ENCODE results near the gene USP5.
"Not testable (repeated sequence)": the region's sequence is repeated elsewhere in the genome, so short reads cannot be mapped to it uniquely, and the experiment has no call there.

The USP5 gene

GRCh38 chr12:6874015-6874368, 22.0 kb downstream of the USP5 start:
- peaks cover 39% of the 10 kb centered on the region for H3K4me1 Mint-ChIP-seq
- H3K36me3 Mint-ChIP-seq = not testable (repeated sequence)

GRCh38 chr12:6879824-6880223, 27.9 kb downstream of the USP5 start:
- not testable (repeated sequence) for H3K4me1 Mint-ChIP-seq

More at GRCh38 chr12:6874015-6874368, 22.0 kb downstream of the USP5 start:
- H3K9me3 Mint-ChIP-seq, H3K27me3 Mint-ChIP-seq: not testable (repeated sequence)
- H3K27ac Mint-ChIP-seq = peak overlapping the region; percentile 70
- peak overlapping the region; percentile 89 for H3K4me3 Mint-ChIP-seq

GRCh38 chr12:6883252-6883651, 31.3 kb downstream of the USP5 start:
- Mint-ChIP-seq H3K9me3 (no peaks in the 10 kb centered on the region), H3K27me3 (no peaks in the 10 kb centered on the region)

More at GRCh38 chr12:6879824-6880223, 27.9 kb downstream of the USP5 start:
- H3K4me3 Mint-ChIP-seq, H3K36me3 Mint-ChIP-seq, H3K27ac Mint-ChIP-seq, H3K27me3 Mint-ChIP-seq, H3K9me3 Mint-ChIP-seq: not testable (repeated sequence)

GRCh38 chr12:6883683-6884082, 31.7 kb downstream of the USP5 start:
- no peak overlapping the region for H3K4me3 Mint-ChIP-seq
- H3K27me3 Mint-ChIP-seq = no peaks in the 10 kb centered on the region
- H3K4me1 Mint-ChIP-seq = no peaks in the 10 kb centered on the region
- no peaks in the 10 kb centered on the region for H3K36me3 Mint-ChIP-seq
- H3K9me3 Mint-ChIP-seq = no peaks in the 10 kb centered on the region
- no peak overlapping the region for H3K27ac Mint-ChIP-seq

More at GRCh38 chr12:6883252-6883651, 31.3 kb downstream of the USP5 start:
- no peaks in the 10 kb centered on the region for H3K4me1 Mint-ChIP-seq
- no peak overlapping the region for H3K4me3 Mint-ChIP-seq
- H3K36me3 Mint-ChIP-seq = no peaks in the 10 kb centered on the region
- no peak overlapping the region for H3K27ac Mint-ChIP-seq

GRCh38 chr12:6884539-6884938, 32.6 kb downstream of the USP5 start:
- Mint-ChIP-seq H3K27me3 (no peaks in the 10 kb centered on the region), H3K4me3 (no peak overlapping the region), H3K4me1 (no peaks in the 10 kb centered on the region), H3K9me3 (no peaks in the 10 kb centered on the region), H3K27ac (no peak overlapping the region), H3K36me3 (no peaks in the 10 kb centered on the region)

GRCh38 chr12:6886206-6886999, 34.5 kb downstream of the USP5 start:
- H3K27ac Mint-ChIP-seq, H3K4me1 Mint-ChIP-seq, H3K36me3 Mint-ChIP-seq, H3K4me3 Mint-ChIP-seq, H3K9me3 Mint-ChIP-seq, H3K27me3 Mint-ChIP-seq: not testable (repeated sequence)

DNA sequence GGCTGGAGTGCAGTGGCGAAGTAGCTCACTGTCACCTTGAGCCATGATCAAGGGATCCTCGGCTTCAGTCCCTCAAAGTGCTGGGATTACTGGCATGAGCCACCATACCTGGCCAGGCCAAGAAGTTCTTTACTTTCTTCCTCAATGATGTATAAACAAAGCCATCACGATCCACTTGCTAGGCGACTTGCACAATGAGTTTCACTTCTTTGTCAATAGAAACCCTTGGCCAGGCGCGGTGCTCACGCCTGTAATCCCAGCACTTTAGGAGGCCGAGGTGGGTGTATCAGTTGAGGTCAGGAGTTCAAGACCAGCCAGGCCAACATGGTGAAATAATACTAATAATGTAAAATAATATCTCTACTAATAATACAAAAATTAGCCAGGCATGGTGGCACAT, 35.5 kb downstream of the USP5 start:
- Mint-ChIP-seq H3K27me3 (no peaks in the 10 kb centered on the region), H3K9me3 (no peaks in the 10 kb centered on the region), H3K4me3 (no peak overlapping the region), H3K36me3 (no peaks in the 10 kb centered on the region), H3K4me1 (peaks cover 12% of the 10 kb centered on the region), H3K27ac (no peak overlapping the region)

DNA sequence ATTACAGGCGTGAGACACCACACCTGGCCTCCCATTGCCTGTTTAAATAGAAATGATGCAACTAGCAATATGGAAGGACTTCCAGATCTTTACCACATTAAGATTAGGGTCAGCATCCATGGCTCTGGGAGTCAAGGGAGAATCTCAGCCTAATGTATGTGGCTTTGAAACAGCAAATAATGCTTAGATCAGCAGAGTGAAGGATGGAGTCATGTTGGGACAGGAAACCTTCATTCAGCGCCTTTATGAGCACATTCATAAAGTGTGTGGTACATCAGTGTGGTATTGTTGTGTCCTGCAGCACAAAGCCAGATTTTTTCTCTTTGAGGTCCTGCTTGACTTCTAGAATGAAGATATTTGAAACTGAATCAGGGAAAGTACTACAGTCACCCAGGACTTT, 36.4 kb downstream of the USP5 start:
- Mint-ChIP-seq H3K36me3 (no peaks in the 10 kb centered on the region), H3K4me3 (no peak overlapping the region), H3K27ac (no peak overlapping the region)

DNA sequence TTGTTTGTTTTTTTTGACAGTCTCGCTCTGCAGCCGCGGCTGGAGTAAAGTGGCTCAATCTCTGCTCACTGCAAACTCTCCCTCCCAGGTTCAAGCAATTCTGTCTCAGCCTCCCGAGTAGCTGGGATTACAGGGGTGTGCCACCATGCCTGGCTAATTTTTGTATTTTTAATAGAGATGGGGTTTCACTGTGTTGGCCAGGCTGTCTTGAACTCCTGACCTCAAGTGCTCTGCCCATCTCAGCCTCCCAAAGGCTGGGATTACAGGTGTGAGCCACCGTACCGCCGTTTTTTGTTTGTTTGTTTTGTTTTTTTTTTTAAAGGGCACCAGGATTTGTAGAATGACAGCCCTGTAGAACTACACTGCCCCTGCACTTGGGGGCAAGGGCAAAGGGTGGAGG, 36.8 kb downstream of the USP5 start:
- H3K9me3 Mint-ChIP-seq, H3K4me3 Mint-ChIP-seq, H3K27me3 Mint-ChIP-seq, H3K36me3 Mint-ChIP-seq: not testable (repeated sequence)
- peak overlapping the region; percentile 35 for H3K27ac Mint-ChIP-seq
- peaks cover 12% of the 10 kb centered on the region for H3K4me1 Mint-ChIP-seq

More for the DNA sequence above, 36.4 kb downstream of the USP5 start:
- Mint-ChIP-seq H3K27me3 (no peaks in the 10 kb centered on the region), H3K4me1 (peaks cover 12% of the 10 kb centered on the region), H3K9me3 (no peaks in the 10 kb centered on the region)

DNA sequence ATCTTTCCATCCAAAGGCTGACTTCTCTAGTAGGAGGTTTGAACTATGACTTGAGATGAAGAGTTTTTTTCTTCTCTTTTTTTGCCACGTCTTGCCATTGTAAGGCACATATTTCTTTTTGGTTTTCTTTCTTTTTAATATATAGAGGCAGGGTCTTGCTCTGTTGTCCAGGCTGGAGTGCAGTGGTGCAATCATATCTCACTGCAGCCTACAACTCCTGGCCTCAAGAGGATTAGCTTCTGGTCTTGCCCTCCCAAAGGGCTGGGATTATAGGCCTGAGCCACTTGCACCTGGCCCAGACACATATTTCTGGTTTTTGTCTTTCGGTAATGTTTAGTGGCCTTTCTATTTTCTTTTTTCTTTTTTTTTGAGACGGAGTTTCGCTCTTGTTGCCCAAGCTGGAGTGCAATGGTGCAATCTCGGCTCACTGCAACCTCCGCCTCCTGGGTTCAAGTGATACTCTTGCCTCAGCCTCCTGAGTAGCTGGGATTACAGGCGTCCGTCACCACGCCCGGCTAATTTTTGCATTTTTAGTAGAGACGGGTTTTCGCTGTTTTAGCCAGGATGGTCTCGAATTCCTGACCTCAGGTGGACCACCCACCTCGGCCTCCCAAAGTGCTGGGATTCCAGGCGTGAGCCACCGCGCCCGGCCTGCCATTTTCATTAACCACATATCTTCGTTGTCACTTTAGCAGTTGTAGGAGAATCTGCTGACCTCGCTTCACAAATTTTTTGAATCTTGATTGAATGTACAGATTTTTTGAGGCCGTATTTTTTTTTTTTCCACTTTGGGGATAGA, 38.0 kb downstream of the USP5 start:
- peaks cover 12% of the 10 kb centered on the region for H3K4me1 Mint-ChIP-seq
- not testable (repeated sequence) for H3K27me3 Mint-ChIP-seq, H3K36me3 Mint-ChIP-seq, H3K9me3 Mint-ChIP-seq
- H3K27ac Mint-ChIP-seq = peak overlapping the region; percentile 97
- H3K4me3 Mint-ChIP-seq = peak overlapping the region; percentile 87

- peak overlapping the region; percentile 87 for H3K4me3 Mint-ChIP-seq
- H3K9me3 Mint-ChIP-seq = no peaks in the 10 kb centered on the region
- no peaks in the 10 kb centered on the region for H3K36me3 Mint-ChIP-seq
- H3K27me3 Mint-ChIP-seq = no peaks in the 10 kb centered on the region
- H3K27ac Mint-ChIP-seq = peak overlapping the region; percentile 97
- H3K4me1 Mint-ChIP-seq = peaks cover 12% of the 10 kb centered on the region
Measured at GRCh38 chr12:6890789-6891645, 39.1 kb downstream of the USP5 start.

- Mint-ChIP-seq H3K36me3 (no peaks in the 10 kb centered on the region), H3K27me3 (no peaks in the 10 kb centered on the region), H3K4me3 (peak overlapping the region; percentile 87), H3K27ac (peak overlapping the region; percentile 97), H3K4me1 (peaks cover 12% of the 10 kb centered on the region), H3K9me3 (no peaks in the 10 kb centered on the region)
Measured at GRCh38 chr12:6891646-6892001, 39.7 kb downstream of the USP5 start.

- H3K4me3 Mint-ChIP-seq = peak overlapping the region; percentile 52
Measured at GRCh38 chr12:6892683-6893082, 40.7 kb downstream of the USP5 start.

DNA sequence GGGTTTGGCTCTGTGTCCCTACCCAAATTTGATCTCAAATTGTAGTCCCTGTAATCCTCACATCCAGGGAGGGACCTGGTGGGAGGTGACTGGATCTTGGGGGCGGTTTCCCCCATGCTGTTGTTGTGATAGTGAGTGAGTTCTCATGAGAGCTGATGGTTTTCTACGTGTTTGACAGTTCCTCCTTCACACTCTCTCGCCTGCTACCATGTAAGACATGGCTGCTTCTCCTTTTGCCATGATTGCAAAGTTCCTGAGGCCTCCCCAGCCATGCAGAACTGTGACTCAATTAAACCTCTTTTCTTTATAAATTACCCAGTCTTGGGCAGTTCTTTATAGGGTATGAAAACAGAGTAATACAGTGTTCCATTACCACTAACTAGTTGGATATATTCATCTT, 42.4 kb downstream of the USP5 start:
- Mint-ChIP-seq H3K27me3 (no peaks in the 10 kb centered on the region), H3K4me3 (no peak overlapping the region)

More at GRCh38 chr12:6892683-6893082, 40.7 kb downstream of the USP5 start:
- not testable (repeated sequence) for H3K27me3 Mint-ChIP-seq, H3K36me3 Mint-ChIP-seq, H3K27ac Mint-ChIP-seq, H3K9me3 Mint-ChIP-seq
- H3K4me1 Mint-ChIP-seq = peaks cover 12% of the 10 kb centered on the region

DNA sequence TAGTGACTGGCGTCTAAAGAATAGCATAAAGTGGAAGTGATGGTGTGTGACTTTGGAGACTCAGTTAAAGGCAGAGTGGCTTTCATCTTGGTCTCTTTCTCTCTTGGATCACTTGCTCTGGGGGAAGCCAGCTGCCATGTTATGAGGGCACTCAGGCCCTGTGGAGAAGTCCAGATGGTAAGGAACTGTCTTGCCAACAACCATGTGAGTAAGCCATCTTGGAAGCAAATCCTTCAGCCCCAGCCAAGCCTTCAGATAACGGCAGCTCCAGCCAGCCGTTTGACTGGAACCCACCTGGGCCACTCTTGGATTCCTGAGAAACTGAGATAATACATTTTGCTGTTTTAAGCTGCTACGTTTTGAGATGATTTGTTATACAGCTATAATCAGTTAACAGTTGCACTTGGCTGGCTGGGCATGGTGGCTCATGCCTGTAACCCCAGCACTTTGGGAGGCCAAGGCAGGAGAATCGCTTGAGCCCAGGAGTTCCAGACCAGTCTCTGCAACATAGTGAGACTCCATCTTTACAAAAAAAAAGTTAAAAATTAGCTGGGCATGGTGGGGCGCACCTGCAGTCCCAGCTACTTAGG, 45.0 kb downstream of the USP5 start:
- no peaks in the 10 kb centered on the region for H3K27me3 Mint-ChIP-seq
- H3K36me3 Mint-ChIP-seq = no peaks in the 10 kb centered on the region

More for the DNA sequence above, 42.4 kb downstream of the USP5 start:
- H3K9me3 Mint-ChIP-seq = no peaks in the 10 kb centered on the region
- H3K36me3 Mint-ChIP-seq = no peaks in the 10 kb centered on the region
- H3K4me1 Mint-ChIP-seq = peaks cover 12% of the 10 kb centered on the region
- no peak overlapping the region for H3K27ac Mint-ChIP-seq

More for the DNA sequence above, 45.0 kb downstream of the USP5 start:
- Mint-ChIP-seq H3K4me1 (peaks cover 5% of the 10 kb centered on the region), H3K27ac (no peak overlapping the region), H3K4me3 (no peak overlapping the region), H3K9me3 (no peaks in the 10 kb centered on the region)
